ENCODE results near the gene SPRED3.
A peak's percentile ranks its signal among the peaks of the same experiment; 100 is the strongest.

The SPRED3 gene

DNA sequence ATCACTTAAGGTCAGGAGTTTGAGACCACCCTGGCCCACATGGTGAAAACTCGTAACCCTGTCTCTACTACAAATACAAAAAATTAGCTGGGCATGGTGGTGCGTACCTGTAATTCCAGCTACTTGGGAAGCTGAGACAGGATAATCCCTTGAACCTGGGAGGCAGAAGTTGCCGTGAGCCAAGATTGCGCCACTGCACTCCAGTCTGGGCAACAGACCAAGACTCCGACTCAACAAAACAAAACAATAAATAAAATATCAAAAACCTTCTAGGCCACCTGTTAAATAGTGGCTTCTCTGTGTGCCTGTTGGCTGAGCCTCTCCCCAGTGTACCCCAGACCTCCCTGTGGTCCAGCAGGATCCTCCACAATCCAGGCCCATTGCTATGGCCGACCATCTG, 17.4 kb upstream of the SPRED3 start:
- no peak for DNase-seq (ENCODE audit: low read depth in 2 of 2)

DNA sequence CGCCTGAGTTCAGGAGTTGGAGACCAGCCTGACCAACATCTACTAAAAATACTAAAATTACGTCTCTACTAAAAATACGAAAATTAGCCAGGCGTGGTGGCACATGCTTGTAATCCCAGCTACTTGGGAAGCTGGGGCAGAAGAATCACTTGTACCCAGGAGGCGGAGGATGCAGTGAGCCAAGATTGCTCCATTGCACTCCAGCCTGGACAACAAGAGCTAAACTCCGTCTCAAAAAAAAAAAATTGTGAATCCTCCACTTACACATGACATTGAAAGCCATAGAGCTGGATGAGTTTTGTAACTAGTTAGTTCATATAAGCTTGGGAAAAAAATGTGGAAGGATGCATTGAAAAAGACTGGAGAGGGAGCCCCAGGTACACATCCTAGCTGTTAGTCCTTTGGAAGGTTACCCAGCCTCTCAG, 14.6 kb upstream of the SPRED3 start:
- DNase-seq (ENCODE audit: low read depth in 2 of 2): no peak

DNA sequence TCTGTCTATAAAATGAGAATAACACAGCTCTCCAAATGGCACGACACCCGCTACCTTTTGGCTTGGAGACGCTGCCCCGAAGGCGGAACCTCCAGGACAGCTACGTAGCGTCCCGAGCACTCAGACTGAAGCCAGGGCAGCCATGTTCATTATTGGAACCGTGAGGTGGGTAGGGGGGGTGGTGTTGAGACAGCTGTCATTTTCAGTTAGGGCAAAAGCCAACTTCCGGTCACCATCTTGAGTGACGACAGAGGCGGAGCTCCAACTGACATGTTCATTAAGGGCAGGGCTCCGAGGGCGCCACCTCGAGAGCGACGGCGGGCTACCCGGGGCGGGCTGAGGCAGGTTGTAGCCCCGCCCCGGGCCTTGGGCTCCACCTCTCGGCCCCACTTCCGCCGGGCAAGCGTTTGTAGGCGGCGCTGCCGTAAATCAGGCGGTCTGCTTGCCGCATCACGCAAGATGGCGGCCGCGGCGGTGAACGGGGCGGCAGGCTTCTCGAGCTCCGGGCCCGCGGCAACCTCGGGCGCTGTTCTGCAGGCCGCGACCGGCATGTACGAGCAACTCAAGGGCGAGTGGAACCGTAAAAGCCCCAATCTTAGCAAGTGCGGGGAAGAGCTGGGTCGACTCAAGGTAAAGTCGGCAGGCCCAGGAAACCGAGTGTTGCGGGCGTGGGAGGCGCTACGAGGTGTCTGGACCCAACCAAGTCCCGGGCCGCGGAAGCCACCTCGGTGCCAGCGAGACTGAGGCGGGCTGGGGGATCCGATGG, 14.0 kb upstream of the SPRED3 start, which contains the start of gene PSMD8:
Gene PSMD8 (plus strand): TSS at position 240 of the 766 bp plus-strand sequence. CDS start 31 bp downstream, at position 271.
- DNase-seq (ENCODE audit: low read depth in 2 of 2): peak; percentile 93

DNA sequence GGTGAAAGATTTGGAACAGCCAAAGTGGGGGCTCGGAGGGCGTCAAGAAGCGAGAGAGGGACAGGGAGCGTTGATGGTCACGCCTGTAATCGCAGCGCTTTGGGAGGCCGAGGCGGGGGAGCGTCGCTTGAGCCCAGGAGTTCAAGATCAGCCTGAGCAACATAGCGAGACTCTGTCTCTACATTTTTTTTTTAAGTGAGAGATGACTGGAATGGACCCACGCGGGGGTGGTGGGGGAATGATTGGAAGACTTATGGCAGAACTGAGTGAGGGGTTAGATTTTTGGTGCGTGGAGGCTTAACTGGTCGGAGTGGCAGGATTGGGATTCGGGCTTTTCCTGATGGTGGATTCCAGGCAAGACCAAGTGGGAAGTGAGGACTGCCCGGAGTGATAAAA, 13.4 kb upstream of the SPRED3 start:
- DNase-seq (ENCODE audit: low read depth in 2 of 2): no peak

DNA sequence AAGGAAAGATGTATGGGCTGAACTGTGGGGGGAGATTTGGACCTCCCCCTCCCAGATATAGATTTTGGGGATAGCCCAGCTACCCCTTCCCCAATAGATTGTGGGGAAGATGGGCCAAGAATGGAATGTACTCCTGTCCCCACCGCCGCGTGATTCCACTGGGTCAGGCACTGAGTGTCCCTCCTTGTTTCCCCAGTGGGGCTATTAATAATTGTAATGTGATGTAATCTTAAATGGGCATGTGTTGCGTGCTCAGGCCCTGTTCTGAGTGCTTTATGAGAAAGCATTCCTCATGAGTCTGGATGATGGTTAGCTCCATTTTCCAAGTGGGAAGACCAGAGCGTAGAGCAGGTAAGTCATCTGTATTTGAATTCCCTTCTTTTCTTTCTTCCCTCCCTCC, 12.7 kb upstream of the SPRED3 start:
- DNase-seq (ENCODE audit: low read depth in 2 of 2): no peak

DNA sequence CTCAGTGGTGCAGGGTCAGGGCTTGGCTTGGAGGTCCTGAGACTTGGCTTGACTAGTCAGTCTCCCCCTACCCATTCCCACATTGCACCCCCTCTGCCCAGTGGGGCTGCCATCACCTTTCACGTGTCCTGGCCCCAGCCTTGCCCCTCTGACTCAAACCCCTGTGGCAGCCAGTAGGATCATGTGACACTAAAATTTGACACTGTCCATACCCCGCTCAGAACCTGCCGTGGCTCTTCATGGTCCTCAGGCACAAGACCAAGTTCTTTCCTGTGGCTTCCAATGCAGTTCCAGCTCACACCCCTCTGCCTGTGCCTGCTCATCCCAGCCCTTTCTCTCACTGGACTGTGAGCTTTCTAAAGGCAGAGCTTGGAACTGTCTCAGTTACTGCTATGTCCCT, 11.9 kb upstream of the SPRED3 start:
- no peak for DNase-seq (ENCODE audit: low read depth in 2 of 2)

DNA sequence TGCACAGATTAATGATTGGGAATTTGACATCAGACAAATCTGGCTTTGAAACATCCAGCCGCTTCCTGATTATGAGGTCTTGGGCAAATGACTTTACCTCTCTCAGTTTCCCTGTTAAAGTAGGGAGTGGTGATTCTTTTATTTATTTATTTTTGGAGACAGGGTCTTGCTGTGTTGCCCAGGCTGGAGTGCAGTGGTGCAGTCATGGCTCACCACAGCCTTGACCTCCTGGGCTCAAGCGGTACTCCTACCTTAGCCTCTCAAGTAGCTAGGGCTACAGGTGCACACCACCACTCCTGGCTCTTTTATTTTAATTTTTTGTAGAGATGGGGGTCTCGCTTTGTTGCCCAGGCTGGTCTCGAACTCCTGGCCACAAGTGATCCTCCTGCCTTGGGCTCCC, 11.4 kb upstream of the SPRED3 start:
- DNase-seq (ENCODE audit: low read depth in 2 of 2): no peak

DNA sequence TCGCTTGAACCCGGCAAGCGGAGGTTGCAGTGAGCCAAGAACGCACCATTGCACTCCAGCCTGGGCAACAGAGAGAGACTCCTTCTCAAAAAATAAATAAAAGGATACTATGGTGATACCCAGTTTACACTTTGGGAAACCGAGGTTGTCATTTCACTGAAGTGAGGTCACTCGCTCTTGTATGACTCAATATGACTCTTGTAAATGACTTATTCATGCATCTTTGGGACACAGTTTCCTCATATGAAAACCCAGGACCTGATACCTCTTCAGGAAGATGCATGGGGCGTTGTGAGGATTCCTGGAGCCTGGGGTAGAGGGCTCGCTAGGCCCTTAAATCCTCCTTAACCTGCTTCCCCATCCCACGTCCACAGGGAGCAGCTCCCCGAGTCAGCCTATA, 9.6 kb upstream of the SPRED3 start:
- DNase-seq (ENCODE audit: low read depth in 2 of 2): no peak

DNA sequence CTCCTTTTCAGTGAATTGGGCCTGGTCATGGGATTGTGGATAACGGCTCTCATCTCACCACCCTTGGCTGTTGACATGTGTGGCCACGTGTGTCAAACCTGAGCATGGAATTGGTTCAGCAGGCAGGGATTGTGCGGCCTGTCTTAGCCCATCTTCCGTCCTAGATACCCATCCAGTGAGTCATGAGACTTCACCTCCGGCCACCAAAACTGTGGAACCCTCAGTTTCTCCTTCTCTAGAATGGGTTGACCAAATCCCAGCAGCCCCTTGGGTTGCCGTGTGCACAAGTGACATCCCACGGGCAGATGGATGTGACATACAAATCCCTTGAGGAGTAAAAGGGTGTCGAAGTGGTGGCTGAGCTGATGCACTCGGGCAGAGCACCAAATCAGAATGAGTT, 7.4 kb upstream of the SPRED3 start:
- no peak for DNase-seq (ENCODE audit: low read depth in 2 of 2)

DNA sequence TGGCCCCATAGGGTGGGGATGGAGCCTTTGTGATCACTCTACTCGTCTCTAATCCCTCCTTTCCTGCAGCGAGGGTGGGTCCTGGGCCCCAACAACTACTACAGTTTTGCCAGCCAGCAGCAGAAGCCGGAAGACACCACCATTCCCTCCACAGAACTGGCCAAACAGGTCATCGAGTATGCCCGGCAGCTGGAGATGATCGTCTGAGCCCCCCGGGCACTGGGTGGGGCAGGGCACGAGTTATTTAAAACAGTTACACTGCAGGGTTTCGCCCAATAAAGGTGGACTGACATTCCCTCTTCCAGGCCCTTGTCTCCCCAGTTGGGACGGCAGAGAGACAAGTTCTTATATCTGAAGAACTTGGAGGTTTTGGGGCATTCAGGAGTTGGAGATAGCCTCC, 5.3 kb upstream of the SPRED3 start:
- DNase-seq (ENCODE audit: low read depth in 2 of 2): no peak

DNA sequence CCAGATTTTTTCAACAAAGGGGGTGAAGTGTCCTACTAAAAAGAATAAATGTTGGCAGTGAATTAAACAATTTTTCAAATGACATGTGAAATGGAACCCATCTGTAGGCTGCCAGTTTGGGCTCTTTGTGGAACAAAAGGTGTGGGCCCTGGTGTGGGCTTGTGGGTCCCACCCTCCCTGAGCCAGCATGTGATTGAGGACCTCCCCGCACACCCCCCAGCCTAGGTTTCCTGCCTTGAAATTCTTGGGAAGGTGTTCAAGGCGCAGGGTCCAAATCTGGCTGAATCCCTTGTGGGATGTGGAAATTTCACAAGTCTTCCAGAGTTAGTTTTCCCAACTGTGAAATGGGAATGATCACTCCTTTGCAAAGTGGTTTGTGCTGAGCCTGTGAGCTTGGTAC, 4.8 kb upstream of the SPRED3 start:
- no peak for DNase-seq (ENCODE audit: low read depth in 2 of 2)

DNA sequence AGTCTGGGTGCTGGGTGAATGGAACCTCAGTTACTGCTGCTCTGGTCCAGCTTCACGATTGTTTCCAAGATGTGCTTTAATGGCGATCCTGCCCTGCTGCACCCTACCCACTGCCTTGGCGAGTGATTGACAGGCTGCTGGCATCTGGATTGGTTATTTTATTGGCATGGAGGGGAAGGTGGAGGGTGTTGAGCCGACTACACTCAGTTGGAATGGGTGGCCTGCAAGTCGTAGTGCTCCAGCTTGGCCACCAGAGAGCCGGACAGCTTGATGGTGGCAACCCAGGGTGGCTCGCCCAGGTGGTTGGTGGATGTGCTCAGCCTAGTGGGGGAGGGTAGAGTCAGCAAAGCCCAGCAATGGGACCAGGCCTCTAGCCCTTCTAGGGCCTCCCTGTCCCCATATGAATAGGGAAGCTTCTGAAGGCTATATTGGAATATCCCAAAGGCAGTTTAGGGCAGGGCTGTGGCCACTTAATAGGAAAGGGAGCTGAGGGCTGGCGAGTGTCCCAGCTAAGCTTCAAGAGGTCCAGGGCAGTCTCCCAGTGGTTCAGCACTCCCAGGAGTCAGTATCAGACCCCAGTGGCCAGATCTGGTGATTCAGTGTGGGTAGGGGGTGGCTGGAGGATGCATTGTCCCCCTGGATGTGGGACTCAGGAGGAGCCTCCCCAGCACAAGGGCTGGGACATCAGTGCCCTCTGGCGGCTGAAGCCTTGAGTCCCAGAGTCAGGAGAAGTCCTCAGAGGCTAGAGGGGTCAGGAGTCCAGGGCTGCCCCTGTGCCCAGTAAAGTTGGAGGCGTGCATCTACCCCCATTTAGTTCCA, 4.1 kb upstream of the SPRED3 start:
- DNase-seq (ENCODE audit: low read depth in 2 of 2): no peak

DNA sequence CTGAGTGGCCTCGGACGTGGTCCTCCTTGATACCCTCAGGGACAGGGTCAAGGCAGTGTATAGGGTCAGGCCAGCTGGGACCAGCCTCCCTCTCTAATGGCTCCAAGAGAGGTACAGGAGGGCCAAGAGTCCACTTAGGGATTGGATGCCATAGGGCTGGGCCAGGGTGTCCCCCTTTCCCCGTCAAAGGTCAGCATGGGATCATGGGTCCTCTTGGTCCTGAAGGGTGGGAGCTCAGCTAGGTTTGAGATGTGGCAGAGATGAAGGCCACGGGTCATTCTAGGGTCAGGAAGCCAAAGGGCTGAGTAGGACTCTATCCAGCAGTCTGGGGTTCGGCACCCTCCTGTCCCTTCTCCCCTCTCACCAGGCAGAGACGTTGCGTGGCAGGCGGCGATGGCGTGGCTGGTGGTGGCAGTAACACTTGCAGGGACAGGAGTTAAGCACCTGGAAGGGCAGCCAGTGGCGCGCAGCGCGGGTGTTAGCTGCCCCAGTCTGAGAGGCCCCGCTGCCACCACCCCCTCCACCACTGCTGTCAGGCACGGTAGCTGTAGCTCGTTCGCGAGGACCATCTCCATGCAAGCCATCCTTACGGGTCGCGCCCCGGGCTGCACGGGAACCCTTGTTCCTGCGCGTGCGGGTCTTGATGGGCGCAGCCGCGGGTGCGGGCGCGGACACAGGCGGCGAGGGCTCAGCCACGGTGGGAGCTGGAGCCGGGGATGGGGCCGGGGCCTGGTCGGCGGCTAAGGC, 3.3 kb upstream of the SPRED3 start:
- DNase-seq (ENCODE audit: low read depth in 2 of 2): no peak

DNA sequence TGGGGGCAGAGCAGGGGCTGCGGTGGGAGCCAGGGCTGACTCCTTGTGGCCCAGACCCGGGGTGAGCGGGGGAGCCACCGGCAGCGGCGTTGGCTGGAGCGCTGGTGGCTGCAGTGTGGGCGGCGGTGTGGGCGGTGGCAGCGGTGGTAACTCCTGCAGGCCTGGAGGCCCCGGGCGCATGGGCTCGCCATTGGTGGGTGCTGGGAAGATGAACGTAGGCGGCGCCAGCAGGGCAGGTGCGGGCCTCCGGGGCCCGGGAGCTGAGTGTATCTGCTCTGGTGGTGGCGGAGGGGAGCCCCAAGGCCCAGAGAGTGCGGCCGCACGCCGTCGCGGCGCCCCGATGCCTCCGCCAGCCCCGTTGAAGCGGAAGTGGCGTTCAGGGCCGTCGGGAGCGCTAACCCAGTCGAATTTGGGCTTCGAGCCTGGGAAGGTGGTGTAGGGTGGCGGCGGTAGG, 2.7 kb upstream of the SPRED3 start:
- DNase-seq (ENCODE audit: low read depth in 2 of 2): no peak

DNA sequence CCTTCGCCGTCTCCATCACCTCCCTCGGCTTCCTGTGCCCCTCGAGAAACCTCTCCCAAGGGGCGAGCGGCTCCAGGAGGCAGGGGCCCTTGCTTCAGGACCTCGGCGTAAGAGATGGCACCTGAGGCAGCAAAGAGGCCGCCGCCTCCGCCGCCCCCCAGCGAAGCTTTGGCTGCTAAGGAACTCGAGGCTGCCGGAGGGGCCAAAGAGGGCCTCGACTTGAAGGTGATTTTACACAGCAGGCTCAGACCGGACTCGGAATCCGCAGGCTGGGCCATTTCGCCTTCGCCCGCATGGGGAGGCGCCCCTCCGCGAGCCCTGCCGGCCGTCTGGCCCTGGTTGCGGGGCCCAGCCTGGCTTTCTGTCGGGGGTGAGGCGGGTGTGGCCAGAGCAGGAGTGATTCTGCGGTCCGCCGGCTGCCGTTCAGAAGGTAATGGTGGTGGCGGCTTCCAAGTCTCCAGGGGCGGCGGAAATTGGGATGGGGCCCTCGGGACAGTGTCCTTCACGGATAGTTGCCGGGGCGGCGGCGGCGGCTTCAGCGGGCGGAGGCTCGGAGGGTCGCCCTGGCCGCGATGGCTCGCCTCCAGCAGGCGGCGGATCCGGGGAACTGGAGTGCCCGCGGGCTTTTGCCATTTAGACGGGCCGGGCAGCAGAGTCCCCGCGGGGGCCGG, 2.1 kb upstream of the SPRED3 start:
- no peak for DNase-seq (ENCODE audit: low read depth in 2 of 2)

DNA sequence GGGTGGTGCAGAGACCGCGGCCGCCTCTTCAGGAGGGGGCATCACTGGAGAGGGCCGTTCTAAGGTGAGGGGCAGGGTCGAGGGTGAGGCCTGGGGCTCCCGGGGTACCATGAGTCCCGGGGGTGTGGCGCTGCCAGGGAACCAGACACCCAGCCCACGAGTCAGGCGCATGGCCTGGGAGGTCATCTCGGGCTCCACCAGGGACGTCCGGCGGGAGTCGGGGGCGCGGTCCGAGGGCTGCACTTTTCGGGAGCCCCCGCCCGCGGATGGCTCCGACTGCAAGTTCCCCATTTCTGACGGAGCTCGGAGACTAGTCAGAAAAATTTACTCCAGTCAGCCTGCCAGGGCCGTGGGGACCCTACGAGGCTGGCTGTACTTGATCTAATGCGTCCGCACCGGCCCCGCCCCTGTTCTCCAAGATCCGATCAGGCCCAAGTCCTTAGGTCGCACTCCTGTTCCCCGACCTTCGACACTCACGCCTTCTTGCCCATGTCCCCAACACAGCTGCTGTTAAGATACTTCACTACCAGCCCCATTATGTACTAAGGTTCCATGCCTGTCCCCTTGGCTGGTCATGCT, 1.4 kb upstream of the SPRED3 start:
- no peak for DNase-seq (ENCODE audit: low read depth in 2 of 2)

DNA sequence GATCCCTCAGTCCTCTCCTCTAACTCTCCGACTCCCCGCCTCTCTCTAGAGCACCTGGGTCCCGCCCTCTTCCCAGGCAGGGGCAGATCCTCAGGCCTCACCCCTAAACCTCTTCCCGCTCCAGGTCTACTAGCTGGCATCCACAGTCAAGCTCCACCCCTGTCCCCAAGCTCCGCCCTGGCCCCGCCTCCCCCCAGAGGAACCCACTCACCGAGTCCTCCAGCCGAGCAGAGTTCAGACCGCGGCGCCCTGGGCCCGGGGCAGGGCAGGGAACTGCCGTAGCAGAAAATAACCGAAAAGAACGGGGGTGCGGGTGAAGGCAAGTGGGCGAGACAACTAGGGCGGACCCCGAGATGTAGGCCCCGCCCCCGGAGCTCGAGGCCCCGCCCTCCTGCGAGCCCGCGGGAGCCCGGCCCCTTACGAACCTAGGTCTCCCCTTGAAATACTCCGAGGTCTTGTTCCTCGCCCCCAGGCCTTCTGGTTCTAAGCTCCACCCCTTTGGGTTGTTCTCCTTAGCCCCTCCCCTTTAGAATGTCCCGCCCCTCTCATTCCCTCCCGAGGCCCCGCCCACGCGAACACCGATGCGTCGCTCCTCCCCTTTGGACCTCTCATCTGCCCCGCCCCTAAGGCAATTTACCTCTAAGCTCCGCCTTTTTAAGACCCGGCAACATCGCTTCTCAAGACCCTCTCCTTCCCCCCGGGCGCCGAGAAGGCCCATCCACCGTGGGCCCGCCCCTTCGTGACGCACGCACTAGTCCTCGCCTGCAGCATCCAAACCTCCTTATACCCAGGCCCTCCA, 748 bp upstream of the SPRED3 start, which contains the start of gene GGN:
Gene GGN (minus strand): TSS at position 485 of the 799 bp plus-strand sequence. CDS start 773 bp downstream, outside the sequence.
- DNase-seq (ENCODE audit: low read depth in 2 of 2): peak; percentile 24 to 51

DNA sequence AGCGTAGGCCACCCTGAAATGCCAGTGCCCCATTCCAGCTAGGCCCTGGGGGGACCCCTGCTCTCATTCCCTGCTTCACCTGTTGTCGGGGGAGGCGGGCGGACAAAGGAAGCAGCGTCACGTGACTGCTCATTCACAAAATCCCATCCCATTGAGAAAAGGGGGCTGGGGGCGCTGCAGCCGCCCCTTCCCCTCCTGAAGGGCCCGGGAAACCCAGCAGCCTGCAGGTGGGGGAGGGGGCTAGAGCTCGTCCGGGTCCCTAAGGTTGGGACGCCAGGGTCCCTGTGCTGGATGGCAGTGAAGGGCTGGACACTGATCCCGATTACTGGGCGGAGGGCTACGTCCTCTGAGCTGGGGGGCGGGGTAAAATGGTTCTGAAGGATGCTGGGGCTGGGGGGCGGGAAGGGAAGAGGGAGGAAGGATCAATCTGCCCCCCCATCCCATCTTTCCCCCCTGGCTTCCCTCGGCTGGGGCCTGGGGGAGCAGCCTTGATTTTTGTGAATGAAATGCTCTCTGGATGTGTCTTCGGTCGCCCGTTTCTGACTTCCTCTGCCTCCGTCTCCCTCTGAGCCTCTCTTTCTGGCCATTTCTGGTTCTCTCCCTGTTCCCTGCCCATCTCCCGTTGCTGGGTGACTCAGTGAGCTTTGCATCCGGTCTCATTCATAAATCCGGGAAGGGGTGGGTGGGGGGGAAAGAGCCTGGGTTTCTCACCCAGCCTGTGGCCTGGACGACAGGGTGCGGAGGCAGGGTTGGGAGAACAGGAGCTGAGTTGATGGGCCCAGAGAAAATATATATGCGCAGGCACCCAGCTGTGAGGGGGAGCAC, 816 bp downstream of the SPRED3 start:
- no peak for DNase-seq (ENCODE audit: low read depth in 2 of 2)
